ENCODE results near the gene SEMG2.

Gene SEMG2

GRCh38 chr20:45191926-45192325, 29.2 kb upstream of the SEMG2 start:
- Histone ChIP-seq H3K9me3 (ENCODE audit: control insufficient read depth, insufficient read depth, low read length) (no peaks in the 10 kb centered on the region), H3K27ac (ENCODE audit: low read depth, low read length) (no peak overlapping the region), H3K4me3 (ENCODE audit: low read depth, low read length) (no peak overlapping the region), H3K9ac (ENCODE audit: low read depth, low read length) (no peak overlapping the region), H3K36me3 (ENCODE audit: control insufficient read depth, insufficient read depth, low read length) (no peaks in the 10 kb centered on the region), H3K4me1 (ENCODE audit: control insufficient read depth, insufficient read depth, low read length) (no peaks in the 10 kb centered on the region), H3K27me3 (ENCODE audit: control insufficient read depth, insufficient read depth, low read length) (no peaks in the 10 kb centered on the region)

GRCh38 chr20:45193331-45193730, 27.8 kb upstream of the SEMG2 start:
- Histone ChIP-seq H3K9me3 (ENCODE audit: control insufficient read depth, insufficient read depth, low read length) (no peaks in the 10 kb centered on the region), H3K27me3 (ENCODE audit: control insufficient read depth, insufficient read depth, low read length) (no peaks in the 10 kb centered on the region), H3K36me3 (ENCODE audit: control insufficient read depth, insufficient read depth, low read length) (no peaks in the 10 kb centered on the region), H3K4me1 (ENCODE audit: control insufficient read depth, insufficient read depth, low read length) (no peaks in the 10 kb centered on the region; the same call in 1 of the 2 replicates), H3K4me3 (ENCODE audit: low read depth, low read length) (no peak overlapping the region), H3K27ac (ENCODE audit: low read depth, low read length) (no peak overlapping the region), H3K9ac (ENCODE audit: low read depth, low read length) (no peak overlapping the region)

- Histone ChIP-seq H3K27ac (ENCODE audit: low read depth, low read length) (no peak within 1 kb of the TSS), H3K36me3 (ENCODE audit: control insufficient read depth, insufficient read depth, low read length) (no peaks in the 10 kb centered on the region), H3K4me3 (ENCODE audit: low read depth, low read length) (no peak within 1 kb of the TSS), H3K4me1 (ENCODE audit: control insufficient read depth, insufficient read depth, low read length) (peaks cover 26% of the 10 kb centered on the region), H3K9ac (ENCODE audit: low read depth, low read length) (no peak within 1 kb of the TSS), H3K27me3 (ENCODE audit: control insufficient read depth, insufficient read depth, low read length) (no peaks in the 10 kb centered on the region), H3K9me3 (ENCODE audit: control insufficient read depth, insufficient read depth, low read length) (no peaks in the 10 kb centered on the region)
Observed at GRCh38 chr20:45206725-45207124, 14.4 kb upstream of the SEMG2 start, which contains the start of gene SEMG1. TSS of gene SEMG1 (plus strand) at chr20:45207033. CDS start at chr20:45207054, 21 bp downstream.

GRCh38 chr20:45209924-45210323, 11.2 kb upstream of the SEMG2 start:
- Histone ChIP-seq H3K4me1 (ENCODE audit: control insufficient read depth, insufficient read depth, low read length) (peaks cover 26% of the 10 kb centered on the region), H3K9me3 (ENCODE audit: control insufficient read depth, insufficient read depth, low read length) (no peaks in the 10 kb centered on the region), H3K36me3 (ENCODE audit: control insufficient read depth, insufficient read depth, low read length) (no peaks in the 10 kb centered on the region), H3K4me3 (ENCODE audit: low read depth, low read length) (no peak overlapping the region), H3K27ac (ENCODE audit: low read depth, low read length) (peak overlapping the region; percentile 83), H3K27me3 (ENCODE audit: control insufficient read depth, insufficient read depth, low read length) (no peaks in the 10 kb centered on the region), H3K9ac (ENCODE audit: low read depth, low read length) (no peak overlapping the region; the same call in 1 of the 2 replicates)

- no peak overlapping the region for H3K4me3 ChIP-seq (ENCODE audit: low read depth, low read length)
- H3K9me3 ChIP-seq (ENCODE audit: control insufficient read depth, insufficient read depth, low read length) = no peaks in the 10 kb centered on the region
- no peak overlapping the region for H3K27ac ChIP-seq (ENCODE audit: low read depth, low read length)
- no peak overlapping the region for H3K9ac ChIP-seq (ENCODE audit: low read depth, low read length)
- H3K4me1 ChIP-seq (ENCODE audit: control insufficient read depth, insufficient read depth, low read length) = peaks cover 23% of the 10 kb centered on the region
- no peaks in the 10 kb centered on the region for H3K36me3 ChIP-seq (ENCODE audit: control insufficient read depth, insufficient read depth, low read length)
- H3K27me3 ChIP-seq (ENCODE audit: control insufficient read depth, insufficient read depth, low read length) = no peaks in the 10 kb centered on the region
Observed at GRCh38 chr20:45211569-45212474, 9.4 kb upstream of the SEMG2 start.

- Histone ChIP-seq H3K9ac (ENCODE audit: low read depth, low read length) (no peak overlapping the region), H3K36me3 (ENCODE audit: control insufficient read depth, insufficient read depth, low read length) (no peaks in the 10 kb centered on the region), H3K4me1 (ENCODE audit: control insufficient read depth, insufficient read depth, low read length) (peaks cover 20% of the 10 kb centered on the region), H3K4me3 (ENCODE audit: low read depth, low read length) (no peak overlapping the region), H3K9me3 (ENCODE audit: control insufficient read depth, insufficient read depth, low read length) (no peaks in the 10 kb centered on the region), H3K27me3 (ENCODE audit: control insufficient read depth, insufficient read depth, low read length) (no peaks in the 10 kb centered on the region), H3K27ac (ENCODE audit: low read depth, low read length) (no peak overlapping the region)
Observed at GRCh38 chr20:45212836-45213235, 8.3 kb upstream of the SEMG2 start.

- no peak overlapping the region for H3K4me3 ChIP-seq (ENCODE audit: low read depth, low read length)
- no peaks in the 10 kb centered on the region for H3K36me3 ChIP-seq (ENCODE audit: control insufficient read depth, insufficient read depth, low read length)
- H3K4me1 ChIP-seq (ENCODE audit: control insufficient read depth, insufficient read depth, low read length) = no peaks in the 10 kb centered on the region
- no peaks in the 10 kb centered on the region for H3K27me3 ChIP-seq (ENCODE audit: control insufficient read depth, insufficient read depth, low read length)
- no peak overlapping the region for H3K9ac ChIP-seq (ENCODE audit: low read depth, low read length)
- H3K27ac ChIP-seq (ENCODE audit: low read depth, low read length) = no peak overlapping the region
- H3K9me3 ChIP-seq (ENCODE audit: control insufficient read depth, insufficient read depth, low read length) = no peaks in the 10 kb centered on the region
Observed at GRCh38 chr20:45218124-45218523, 3.0 kb upstream of the SEMG2 start.

- Histone ChIP-seq H3K36me3 (ENCODE audit: control insufficient read depth, insufficient read depth, low read length) (no peaks in the 10 kb centered on the region), H3K27ac (ENCODE audit: low read depth, low read length) (no peak overlapping the region), H3K9ac (ENCODE audit: low read depth, low read length) (no peak overlapping the region), H3K4me3 (ENCODE audit: low read depth, low read length) (no peak overlapping the region), H3K4me1 (ENCODE audit: control insufficient read depth, insufficient read depth, low read length) (no peaks in the 10 kb centered on the region), H3K9me3 (ENCODE audit: control insufficient read depth, insufficient read depth, low read length) (no peaks in the 10 kb centered on the region), H3K27me3 (ENCODE audit: control insufficient read depth, insufficient read depth, low read length) (0 out of 2 replicates have a peak, but pooled peaks cover under 1% of the 10 kb centered on the region)
Observed at GRCh38 chr20:45218636-45219035, 2.5 kb upstream of the SEMG2 start.

GRCh38 chr20:45223136-45223535, 2.0 kb downstream of the SEMG2 start:
- Histone ChIP-seq H3K9me3 (ENCODE audit: control insufficient read depth, insufficient read depth, low read length) (no peaks in the 10 kb centered on the region), H3K4me1 (ENCODE audit: control insufficient read depth, insufficient read depth, low read length) (no peaks in the 10 kb centered on the region), H3K27ac (ENCODE audit: low read depth, low read length) (no peak overlapping the region), H3K36me3 (ENCODE audit: control insufficient read depth, insufficient read depth, low read length) (no peaks in the 10 kb centered on the region), H3K4me3 (ENCODE audit: low read depth, low read length) (no peak overlapping the region), H3K27me3 (ENCODE audit: control insufficient read depth, insufficient read depth, low read length) (peaks cover 8% of the 10 kb centered on the region), H3K9ac (ENCODE audit: low read depth, low read length) (no peak overlapping the region)

GRCh38 chr20:45226287-45226686, 5.1 kb downstream of the SEMG2 start:
- Histone ChIP-seq H3K9ac (ENCODE audit: low read depth, low read length) (no peak overlapping the region), H3K27ac (ENCODE audit: low read depth, low read length) (no peak overlapping the region), H3K4me3 (ENCODE audit: low read depth, low read length) (no peak overlapping the region), H3K27me3 (ENCODE audit: control insufficient read depth, insufficient read depth, low read length) (peaks cover 8% of the 10 kb centered on the region), H3K9me3 (ENCODE audit: control insufficient read depth, insufficient read depth, low read length) (no peaks in the 10 kb centered on the region), H3K4me1 (ENCODE audit: control insufficient read depth, insufficient read depth, low read length) (no peaks in the 10 kb centered on the region), H3K36me3 (ENCODE audit: control insufficient read depth, insufficient read depth, low read length) (no peaks in the 10 kb centered on the region)

GRCh38 chr20:45229264-45230056, 8.3 kb downstream of the SEMG2 start:
- H3K9me3 ChIP-seq (ENCODE audit: control insufficient read depth, insufficient read depth, low read length) = no peaks in the 10 kb centered on the region
- H3K36me3 ChIP-seq (ENCODE audit: control insufficient read depth, insufficient read depth, low read length) = no peaks in the 10 kb centered on the region
- H3K27me3 ChIP-seq (ENCODE audit: control insufficient read depth, insufficient read depth, low read length) = peaks cover 4% of the 10 kb centered on the region
- H3K27ac ChIP-seq (ENCODE audit: low read depth, low read length) = no peak overlapping the region
- no peak overlapping the region for H3K9ac ChIP-seq (ENCODE audit: low read depth, low read length)
- H3K4me3 ChIP-seq (ENCODE audit: low read depth, low read length) = no peak overlapping the region
- no peaks in the 10 kb centered on the region for H3K4me1 ChIP-seq (ENCODE audit: control insufficient read depth, insufficient read depth, low read length)
